WI38 (cell line): ENCODE results near the gene MARS2.

ENCODE experiments used
- H3K4me3 ChIP-seq: 2 replicates; pipeline ENCODE4 v1.5.1; 2011; ENCODE audit warnings: low read depth, mild to moderate bottlenecking, control low read depth, low read length
- CTCF ChIP-seq: IDR thresholded peaks from 2 replicates; pipeline ENCODE4 v1.5.1; 2012; ENCODE audit warnings: low read depth, mild to moderate bottlenecking, control low read depth, low read length

The MARS2 gene

GRCh38 chr2:197673106-197673505 is 32.1 kb upstream of the MARS2 start:
- H3K4me3 ChIP-seq: peak overlapping the region; percentile 53
- TF ChIP-seq CTCF: no peak

GRCh38 chr2:197673606-197674005 is 31.6 kb upstream of the MARS2 start:
- TF ChIP-seq CTCF: no peak
- peak overlapping the region; percentile 53 for H3K4me3 ChIP-seq

- peak overlapping the region; percentile 53 for H3K4me3 ChIP-seq
- TF ChIP-seq CTCF: no peak
Measured at GRCh38 chr2:197674060-197674459, 31.1 kb upstream of the MARS2 start.

- no peak for TF ChIP-seq CTCF
- peak overlapping the region; percentile 53 for H3K4me3 ChIP-seq
Measured at GRCh38 chr2:197674591-197674990, 30.6 kb upstream of the MARS2 start.

- TF ChIP-seq CTCF: no peak
- H3K4me3 ChIP-seq: peak within 1 kb of the TSS; percentile 53
Measured at GRCh38 chr2:197675246-197675645, 29.9 kb upstream of the MARS2 start, which contains the start of gene RFTN2. Gene RFTN2, minus strand, starts transcription at chr2:197675587. Its CDS starts 129 bp downstream, at chr2:197675458.

- peak overlapping the region; percentile 53 for H3K4me3 ChIP-seq
- no peak for TF ChIP-seq CTCF
Measured at GRCh38 chr2:197675711-197676188, 29.4 kb upstream of the MARS2 start.

- H3K4me3 ChIP-seq: no peak overlapping the region
- no peak for TF ChIP-seq CTCF
Measured at GRCh38 chr2:197677056-197677455, 28.1 kb upstream of the MARS2 start.
